ENCODE measurements around the gene GARIN3.
"Not testable (repeated sequence)": the region's sequence is repeated elsewhere in the genome, so short reads cannot be mapped to it uniquely, and the experiment has no call there.

Gene GARIN3

GRCh38 chr5:157185122-157185521 lies 19.1 kb upstream of the GARIN3 start:
- not testable (repeated sequence) for DNase-seq (ENCODE audit: low read depth in 2 of 2)

- DNase-seq (ENCODE audit: low read depth in 2 of 2): no peak
Measured at GRCh38 chr5:157184117-157184670, 18.1 kb upstream of the GARIN3 start.

- DNase-seq (ENCODE audit: low read depth in 2 of 2): no peak
Measured at GRCh38 chr5:157182143-157182757, 16.2 kb upstream of the GARIN3 start.

GRCh38 chr5:157180374-157181264 lies 14.6 kb upstream of the GARIN3 start, which contains the start of gene ITK:
Gene ITK, plus strand, starts transcription at chr5:157180840. Its CDS starts 138 bp downstream, at chr5:157180978.
- DNase-seq (ENCODE audit: low read depth in 2 of 2): no peak

GRCh38 chr5:157178966-157179365 lies 12.9 kb upstream of the GARIN3 start:
- no peak for DNase-seq (ENCODE audit: low read depth in 2 of 2)

- DNase-seq (ENCODE audit: low read depth in 2 of 2): no peak
Measured at GRCh38 chr5:157177953-157178352, 11.9 kb upstream of the GARIN3 start.

- DNase-seq (ENCODE audit: low read depth in 2 of 2): no peak
Measured at GRCh38 chr5:157175071-157175612, 9.1 kb upstream of the GARIN3 start.

- DNase-seq (ENCODE audit: low read depth in 2 of 2): peak; percentile 76 to 87
Measured at GRCh38 chr5:157172403-157172802, 6.3 kb upstream of the GARIN3 start.

- DNase-seq (ENCODE audit: low read depth in 2 of 2): no peak
Measured at GRCh38 chr5:157168286-157168685, 2.2 kb upstream of the GARIN3 start.

GRCh38 chr5:157167214-157167621 lies 1.2 kb upstream of the GARIN3 start:
- no peak for DNase-seq (ENCODE audit: low read depth in 2 of 2)

- no peak for DNase-seq (ENCODE audit: low read depth in 2 of 2)
Measured at GRCh38 chr5:157165668-157166067, 396 bp downstream of the GARIN3 start.

- no peak for DNase-seq (ENCODE audit: low read depth in 2 of 2)
Measured at GRCh38 chr5:157165261-157165660, 803 bp downstream of the GARIN3 start.

GRCh38 chr5:157164521-157164920 lies 1.5 kb downstream of the GARIN3 start:
- no peak for DNase-seq (ENCODE audit: low read depth in 2 of 2)

GRCh38 chr5:157162919-157163510 lies 3.0 kb downstream of the GARIN3 start:
- DNase-seq (ENCODE audit: low read depth in 2 of 2): no peak

- DNase-seq (ENCODE audit: low read depth in 2 of 2): no peak
Measured at GRCh38 chr5:157161996-157162395, 4.1 kb downstream of the GARIN3 start.

- no peak for DNase-seq (ENCODE audit: low read depth in 2 of 2)
Measured at GRCh38 chr5:157160001-157160400, 6.1 kb downstream of the GARIN3 start.

GRCh38 chr5:157159209-157159751 lies 6.8 kb downstream of the GARIN3 start:
- no peak for DNase-seq (ENCODE audit: low read depth in 2 of 2)

GRCh38 chr5:157157293-157157891 lies 8.7 kb downstream of the GARIN3 start:
- no peak for DNase-seq (ENCODE audit: low read depth in 2 of 2)

GRCh38 chr5:157155297-157155696 lies 10.8 kb downstream of the GARIN3 start:
- DNase-seq (ENCODE audit: low read depth in 2 of 2): no peak

- no peak for DNase-seq (ENCODE audit: low read depth in 2 of 2)
Measured at GRCh38 chr5:157150995-157151394, 15.1 kb downstream of the GARIN3 start.
